NT2/D1 (cell line): ENCODE results near the gene ENTPD2.
"Not testable (repeated sequence)": the region's sequence is repeated elsewhere in the genome, so short reads cannot be mapped to it uniquely, and the experiment has no call there.

Experiments
- DNase-seq: peaks from one replicate; pipeline ENCODE4 v3.0.0-alpha.2; 2011; ENCODE audit warnings: low read depth, low spot score
- H3K27me3 ChIP-seq: 2 replicates; pipeline ENCODE4 v1.6.0; 2011; ENCODE audit warnings: mild to moderate bottlenecking; ENCODE audit not compliant: insufficient read length, insufficient read depth
- H3K36me3 ChIP-seq: 2 replicates; pipeline ENCODE4 v1.6.1; 2011; ENCODE audit warnings: mild to moderate bottlenecking, low read length, mixed read lengths; ENCODE audit not compliant: insufficient read depth, insufficient read length
- H3K4me1 ChIP-seq: 2 replicates; pipeline ENCODE4 v1.5.1; 2011; ENCODE audit not compliant: insufficient read depth, insufficient read length
- H3K4me3 ChIP-seq: 2 replicates; pipeline ENCODE4 v1.5.1; 2011; ENCODE audit warnings: low read depth; ENCODE audit not compliant: insufficient read length
- H3K9ac ChIP-seq: 2 replicates; pipeline ENCODE4 v1.6.0; 2011; ENCODE audit warnings: low read depth; ENCODE audit not compliant: insufficient read length
- H3K9me3 ChIP-seq: 2 replicates; pipeline ENCODE4 v1.5.1; 2011; ENCODE audit warnings: mild to moderate bottlenecking, low read length; ENCODE audit not compliant: insufficient read depth
- SUZ12 ChIP-seq: IDR thresholded peaks from 2 replicates; pipeline ENCODE4 v1.6.1; 2011; ENCODE audit not compliant: insufficient read length, insufficient read depth; ENCODE audit errors: extremely low read depth
- YY1 ChIP-seq: IDR thresholded peaks from 2 replicates; pipeline ENCODE4 v1.6.1; 2011; ENCODE audit not compliant: insufficient read length, insufficient read depth
- ZNF274 ChIP-seq: IDR thresholded peaks from 2 replicates; pipeline ENCODE4 v1.6.1; 2011; ENCODE audit warnings: mild to moderate bottlenecking, low read depth, low read length

ENTPD2 gene

GRCh38 chr9:137007108-137007815 is 46.6 kb downstream of the ENTPD2 start:
- no peak for DNase-seq
- no peak for TF ChIP-seq ZNF274
- TF ChIP-seq SUZ12: no peak
- TF ChIP-seq YY1: no peak
- H3K9ac ChIP-seq: no peak overlapping the region
- no peaks in the 10 kb centered on the region for H3K36me3 ChIP-seq
- no peak overlapping the region for H3K4me3 ChIP-seq
- peaks cover 8% of the 10 kb centered on the region; the same call in 1 of the 2 replicates for H3K9me3 ChIP-seq
- no peaks in the 10 kb centered on the region for H3K27me3 ChIP-seq
- H3K4me1 ChIP-seq: no peaks in the 10 kb centered on the region

- no peaks in the 10 kb centered on the region for H3K27me3 ChIP-seq
- H3K36me3 ChIP-seq: no peaks in the 10 kb centered on the region
- DNase-seq: no peak
- no peak for TF ChIP-seq SUZ12
- TF ChIP-seq YY1: no peak
- TF ChIP-seq ZNF274: no peak
- no peak overlapping the region for H3K9ac ChIP-seq
- H3K4me1 ChIP-seq: no peaks in the 10 kb centered on the region
- no peak overlapping the region for H3K4me3 ChIP-seq
- peaks cover 8% of the 10 kb centered on the region; the same call in 1 of the 2 replicates for H3K9me3 ChIP-seq
Measured at GRCh38 chr9:137006116-137007003, 47.5 kb downstream of the ENTPD2 start.

GRCh38 chr9:137004285-137004684 is 49.6 kb downstream of the ENTPD2 start:
- H3K9me3 ChIP-seq, H3K4me1 ChIP-seq, H3K9ac ChIP-seq, DNase-seq, H3K4me3 ChIP-seq, H3K27me3 ChIP-seq, H3K36me3 ChIP-seq: not testable (repeated sequence)

- Histone ChIP-seq H3K4me3 (no peak overlapping the region), H3K4me1 (peaks cover 5% of the 10 kb centered on the region), H3K9me3 (peaks cover 8% of the 10 kb centered on the region; the same call in 1 of the 2 replicates), H3K9ac (no peak overlapping the region), H3K36me3 (no peaks in the 10 kb centered on the region), H3K27me3 (no peaks in the 10 kb centered on the region)
- no peak for TF ChIP-seq YY1
- no peak for TF ChIP-seq ZNF274
- no peak for TF ChIP-seq SUZ12
- DNase-seq: no peak
Measured at GRCh38 chr9:137002646-137003041, 51.2 kb downstream of the ENTPD2 start.

- Histone ChIP-seq H3K9me3 (peaks cover 8% of the 10 kb centered on the region; the same call in 1 of the 2 replicates), H3K36me3 (no peaks in the 10 kb centered on the region), H3K9ac (no peak overlapping the region), H3K4me3 (no peak overlapping the region), H3K27me3 (no peaks in the 10 kb centered on the region), H3K4me1 (peaks cover 10% of the 10 kb centered on the region)
- DNase-seq: no peak
- no peak for TF ChIP-seq ZNF274
- TF ChIP-seq YY1: no peak
- no peak for TF ChIP-seq SUZ12
Measured at GRCh38 chr9:137001857-137002645, 51.8 kb downstream of the ENTPD2 start.

- H3K4me3 ChIP-seq: no peak overlapping the region
- peaks cover 19% of the 10 kb centered on the region for H3K4me1 ChIP-seq
- DNase-seq: no peak
- no peaks in the 10 kb centered on the region for H3K27me3 ChIP-seq
- peaks cover 2% of the 10 kb centered on the region for H3K36me3 ChIP-seq
- TF ChIP-seq YY1 (no peak), SUZ12 (no peak), ZNF274 (no peak)
- H3K9ac ChIP-seq: no peak overlapping the region
- peaks cover 4% of the 10 kb centered on the region; the same call in 1 of the 2 replicates for H3K9me3 ChIP-seq
Measured at GRCh38 chr9:137000177-137000930, 53.5 kb downstream of the ENTPD2 start.
